NCI-H1048 (cell line): ENCODE data around the gene PRCC.
"Not testable (repeated sequence)": the region's sequence is repeated elsewhere in the genome, so short reads cannot be mapped to it uniquely, and the experiment has no call there.

Experiments
- DNase-seq: peaks from one replicate; lab custom pipeline; 2025; lab: John Stamatoyannopoulos, UW

PRCC gene

DNA sequence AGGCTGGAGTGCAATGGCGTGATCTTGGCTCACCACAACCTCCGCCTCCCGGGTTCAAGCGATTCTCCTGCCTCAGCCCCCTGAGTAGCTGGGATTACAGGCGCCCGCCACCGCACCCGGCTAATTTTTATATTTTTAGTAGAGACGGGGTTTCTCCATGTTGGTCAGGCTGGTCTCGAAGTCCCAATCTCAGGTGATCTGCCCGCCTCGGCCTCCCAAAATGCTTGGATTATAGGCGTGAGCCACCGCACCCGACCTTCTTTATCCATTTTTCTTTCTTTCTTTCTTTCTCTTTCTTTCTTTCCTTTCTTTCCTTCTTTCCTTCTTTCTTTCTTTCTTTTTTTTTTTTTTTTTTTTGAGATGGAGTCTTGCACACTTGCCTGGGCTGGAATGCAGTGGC is 2.2 kb upstream of the PRCC start:
- DNase-seq, result not testable (repeated sequence)

- no peak for DNase-seq
Observed at GRCh38 chr1:156765666-156766065, 1.7 kb upstream of the PRCC start.

DNA sequence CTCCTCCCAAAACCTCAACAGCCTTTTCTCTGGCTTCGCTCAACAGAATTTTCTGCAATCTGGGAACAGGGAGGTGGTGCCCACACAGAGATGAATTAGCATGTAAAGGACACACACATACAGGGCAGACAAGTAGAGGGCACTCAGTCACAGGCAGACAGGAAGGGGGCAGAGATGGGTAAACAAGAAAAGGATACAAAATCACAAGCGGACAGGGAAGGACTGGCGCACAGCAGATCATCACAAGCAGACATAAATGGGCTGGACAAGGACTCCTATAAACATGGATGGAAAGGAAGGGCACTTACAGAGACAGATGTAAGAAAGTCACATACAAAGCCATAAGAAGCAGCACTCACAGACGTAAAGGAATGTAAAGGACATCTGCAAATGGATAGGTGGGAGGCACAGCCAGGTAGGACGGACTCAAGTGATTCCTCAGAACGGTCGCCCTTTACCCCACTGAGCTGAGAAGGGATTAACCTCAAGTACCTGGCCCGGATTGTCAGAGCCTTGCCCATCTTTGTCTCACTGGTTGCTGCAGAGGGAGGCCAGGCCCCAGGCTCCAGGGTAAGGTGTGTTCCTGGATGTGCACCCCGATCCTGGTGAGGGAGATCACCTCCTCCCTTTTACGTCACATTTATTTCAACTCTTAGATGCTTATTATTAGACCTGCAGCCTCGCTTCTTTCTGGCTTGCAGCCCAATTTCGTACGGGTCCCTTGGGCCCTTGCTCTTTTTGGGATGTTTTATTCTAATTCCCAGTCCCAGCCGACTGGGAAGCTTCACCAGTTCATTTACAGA is 836 bp upstream of the PRCC start:
- no peak for DNase-seq

- DNase-seq, result no peak
Observed at GRCh38 chr1:156767879-156768604, 707 bp downstream of the PRCC start.

DNA sequence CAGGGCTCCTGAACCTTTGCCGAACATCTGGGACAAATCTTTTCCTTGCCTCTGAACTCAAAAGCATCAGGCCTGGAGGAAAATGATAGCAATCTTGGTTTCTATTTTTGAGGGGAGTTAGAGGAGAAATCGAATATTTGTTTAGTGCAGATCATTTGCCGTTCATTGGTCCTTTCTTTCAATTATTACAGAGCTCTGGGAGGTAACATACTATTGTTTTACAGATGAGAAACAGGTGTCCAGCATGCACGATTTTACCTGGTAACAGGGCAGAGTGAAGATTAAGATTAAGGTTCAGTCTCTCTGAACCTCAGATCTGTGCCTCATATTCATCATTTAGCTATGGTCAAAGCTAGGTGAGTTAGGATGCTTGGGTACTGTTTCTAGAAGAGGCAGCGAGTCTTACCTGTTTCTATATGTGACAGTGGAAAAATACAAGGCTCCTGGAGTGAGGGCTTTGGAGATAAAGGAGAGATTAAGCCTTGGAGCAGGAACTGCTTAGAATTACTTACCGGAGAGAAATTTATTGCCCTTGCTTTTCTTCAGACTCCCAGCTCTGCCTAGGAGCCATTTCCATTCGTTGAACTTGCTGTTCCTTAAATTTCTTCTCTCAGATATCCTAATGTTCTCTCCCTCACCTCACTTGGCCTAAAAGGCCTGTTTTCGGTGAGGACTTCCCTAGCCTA is 1.4 kb downstream of the PRCC start:
- DNase-seq, result no peak

DNA sequence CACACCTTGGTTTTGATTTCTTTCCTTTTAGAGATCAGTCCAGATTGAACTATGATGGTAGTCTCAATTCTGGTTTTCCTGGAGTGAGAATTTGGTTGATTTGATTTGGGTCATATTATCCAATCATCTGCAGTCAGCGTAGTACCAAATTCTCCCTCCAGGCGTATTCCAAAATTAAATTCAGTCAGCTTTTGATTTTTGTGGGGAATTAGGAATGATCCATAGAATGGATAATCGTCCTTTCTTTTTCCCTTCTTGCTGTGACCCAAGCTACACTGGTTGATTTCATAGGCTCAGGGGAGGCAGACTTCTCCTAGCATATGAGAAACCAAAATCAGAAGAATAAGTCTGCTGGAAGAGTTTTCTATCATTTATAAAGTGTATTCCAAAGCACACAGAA is 4.9 kb downstream of the PRCC start:
- no peak for DNase-seq

DNA sequence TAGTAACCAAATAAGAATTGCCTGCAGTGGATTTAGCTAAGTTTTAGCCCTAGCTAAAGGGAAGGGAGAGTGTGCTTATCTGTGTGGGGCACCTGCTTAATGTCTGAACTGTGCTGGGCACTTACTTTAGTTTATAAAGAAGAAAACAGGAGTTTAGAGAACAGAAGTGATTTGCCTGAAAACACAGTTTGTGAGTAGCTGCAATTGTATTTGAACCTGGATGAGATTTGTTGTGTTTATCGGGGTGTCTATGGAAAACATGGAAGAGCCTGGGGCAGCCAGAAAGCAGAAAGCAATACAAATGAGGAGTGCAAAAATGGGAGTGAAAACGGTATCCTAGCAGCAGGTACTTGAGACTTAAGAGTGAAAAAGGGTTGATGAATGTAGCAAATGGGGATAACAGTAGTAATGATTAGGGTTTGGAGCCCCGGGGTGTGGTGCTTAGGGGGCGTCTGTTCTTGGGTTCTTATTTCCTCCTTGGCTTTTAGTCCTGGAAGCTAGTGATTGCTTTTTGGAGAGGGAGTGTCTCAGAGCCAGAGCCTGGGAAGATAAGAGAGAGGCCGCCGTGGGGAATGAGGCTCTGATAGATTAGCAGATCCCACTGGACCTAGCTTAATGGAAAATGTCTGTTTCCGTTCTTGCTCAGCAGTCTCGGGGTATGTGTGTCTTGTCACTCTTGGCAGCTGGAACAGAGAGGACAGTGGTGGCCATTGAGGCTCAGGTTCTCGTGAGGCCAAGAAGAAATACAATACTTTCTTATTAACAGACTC is 5.6 kb downstream of the PRCC start:
- DNase-seq, result no peak

DNA sequence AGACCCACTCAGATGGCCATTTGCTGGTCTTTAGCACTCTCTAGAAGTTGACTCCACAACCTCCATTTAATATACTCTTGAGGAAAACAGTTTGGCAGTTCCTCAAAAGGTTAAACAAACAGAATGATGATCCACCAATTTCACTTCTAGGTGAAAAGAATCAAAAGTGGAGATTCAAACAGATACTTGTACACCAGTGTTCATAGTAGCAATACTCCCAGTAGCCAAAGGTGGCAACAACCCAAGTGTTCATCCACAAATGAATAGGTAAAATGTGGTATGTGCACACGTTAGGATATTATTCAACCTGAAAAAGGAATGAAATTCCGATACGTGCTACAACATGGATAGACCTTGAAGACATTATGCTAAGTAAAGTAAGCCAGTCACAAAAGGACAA is 6.3 kb downstream of the PRCC start:
- DNase-seq, result no peak

DNA sequence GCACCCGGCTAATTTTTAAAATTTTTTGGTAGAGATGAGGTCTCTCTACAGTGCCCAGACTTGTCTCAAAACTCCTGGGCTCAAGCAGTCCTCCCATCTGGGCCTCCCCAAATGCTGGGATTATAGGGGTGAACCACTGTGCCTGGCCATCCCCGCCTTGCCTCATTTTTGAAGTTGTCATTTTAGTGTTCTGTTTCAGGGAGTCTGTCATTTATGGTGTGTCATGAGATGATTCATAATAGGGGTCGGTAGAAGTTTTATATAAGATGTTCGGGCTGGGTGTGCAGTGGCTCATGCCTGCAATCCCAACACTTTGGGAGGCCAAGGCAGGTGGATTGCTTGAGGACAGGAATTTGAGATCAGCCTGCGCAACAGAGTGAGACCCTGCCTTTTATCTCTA is 8.5 kb downstream of the PRCC start:
- DNase-seq, result no peak

DNA sequence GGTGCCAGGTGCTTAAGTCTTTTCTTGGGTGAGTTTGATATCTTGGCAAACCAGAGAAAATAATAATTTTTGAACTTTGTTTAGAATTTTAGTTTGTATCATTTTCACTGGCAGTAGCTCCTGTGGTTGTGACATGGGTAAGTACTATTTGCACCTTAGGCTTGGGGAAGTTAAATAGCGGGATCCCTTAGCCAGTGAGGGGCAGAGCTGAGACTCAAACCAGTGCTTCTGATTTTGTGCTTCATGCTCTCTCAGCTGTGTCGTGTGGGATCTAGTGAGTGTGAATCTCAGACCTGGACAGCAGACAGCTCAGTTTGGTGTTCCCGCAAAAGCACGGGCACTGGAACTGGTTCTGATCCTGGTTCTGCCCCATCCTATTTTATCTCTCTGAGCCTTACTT is 9.6 kb downstream of the PRCC start:
- no peak for DNase-seq

- DNase-seq, result no peak
Observed at GRCh38 chr1:156777573-156777972, 10.2 kb downstream of the PRCC start.

- no peak for DNase-seq
Observed at GRCh38 chr1:156781585-156782186, 14.4 kb downstream of the PRCC start.

- DNase-seq, result no peak
Observed at GRCh38 chr1:156785458-156785857, 18.1 kb downstream of the PRCC start.

- DNase-seq, result no peak
Observed at GRCh38 chr1:156786640-156787039, 19.3 kb downstream of the PRCC start.

DNA sequence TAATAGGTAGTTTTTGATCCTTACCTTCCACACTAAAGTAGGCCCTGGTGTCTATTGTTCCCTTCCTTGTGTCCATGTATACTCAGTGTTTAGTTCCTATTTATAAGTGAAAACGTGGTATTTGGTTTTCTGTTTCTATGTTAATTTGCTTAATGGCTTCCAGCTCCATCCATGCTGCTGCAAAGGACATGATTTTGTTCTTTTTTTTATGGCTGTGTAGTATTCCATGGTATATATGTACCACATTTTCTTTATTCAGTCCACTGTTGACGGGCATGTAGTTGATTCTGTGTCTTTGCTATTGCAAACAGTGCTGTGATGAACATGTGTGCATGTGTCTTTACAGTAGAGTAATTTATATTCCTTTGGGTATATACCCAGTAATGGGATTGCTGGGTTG is 20.8 kb downstream of the PRCC start:
- no peak for DNase-seq

DNA sequence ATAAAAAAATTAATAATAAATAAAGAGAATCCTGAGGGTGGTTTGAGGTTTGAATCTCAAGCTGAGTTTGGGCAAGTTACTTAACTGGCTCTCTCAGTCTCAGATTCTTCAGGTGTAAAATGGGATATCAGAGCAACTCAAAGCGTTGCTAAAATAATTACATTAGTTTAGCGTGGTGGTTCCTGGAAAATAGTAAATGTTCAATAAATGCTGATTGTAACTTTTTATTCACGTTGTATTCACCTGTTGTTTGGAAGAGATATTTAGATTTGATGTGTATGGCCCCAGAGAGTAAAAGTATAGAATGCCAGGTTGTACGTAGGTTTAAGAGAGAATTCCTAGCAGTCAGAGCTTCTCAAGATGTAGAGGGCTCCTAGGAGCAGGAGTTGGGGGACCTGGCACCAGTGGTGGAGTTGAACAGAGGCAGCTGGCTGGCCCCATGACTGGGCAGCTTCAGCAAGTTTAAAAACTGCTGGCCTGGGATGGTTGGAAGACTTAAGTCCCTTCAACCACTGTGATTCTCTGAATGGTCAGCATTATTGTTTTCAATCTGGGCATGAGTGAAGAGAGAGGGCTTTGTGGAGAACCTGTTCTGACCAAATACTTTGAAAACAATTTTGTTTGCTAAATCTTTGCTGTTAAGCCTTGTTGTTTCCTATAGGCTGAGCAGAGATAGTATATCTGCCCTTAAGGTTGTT is 22.4 kb downstream of the PRCC start:
- DNase-seq, result no peak

- DNase-seq, result no peak
Observed at GRCh38 chr1:156794506-156795373, 27.4 kb downstream of the PRCC start.

DNA sequence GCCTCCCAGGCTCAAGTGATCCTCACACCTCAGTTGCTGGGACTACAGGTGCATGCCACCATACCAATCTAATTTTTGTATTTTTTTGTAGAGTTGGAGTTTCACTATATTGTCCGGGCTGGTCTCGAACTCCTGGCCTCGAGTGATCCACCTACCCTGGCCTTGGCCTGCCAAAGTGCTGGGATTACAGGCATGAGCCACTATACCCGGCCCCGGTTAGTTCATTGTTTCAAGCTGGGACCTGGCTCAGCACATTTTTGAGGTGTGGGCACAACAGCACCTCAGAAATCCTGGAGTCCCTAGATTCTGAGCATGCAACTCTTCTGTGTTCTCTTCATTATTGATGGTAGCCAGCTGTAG is 28.0 kb downstream of the PRCC start:
- no peak for DNase-seq

DNA sequence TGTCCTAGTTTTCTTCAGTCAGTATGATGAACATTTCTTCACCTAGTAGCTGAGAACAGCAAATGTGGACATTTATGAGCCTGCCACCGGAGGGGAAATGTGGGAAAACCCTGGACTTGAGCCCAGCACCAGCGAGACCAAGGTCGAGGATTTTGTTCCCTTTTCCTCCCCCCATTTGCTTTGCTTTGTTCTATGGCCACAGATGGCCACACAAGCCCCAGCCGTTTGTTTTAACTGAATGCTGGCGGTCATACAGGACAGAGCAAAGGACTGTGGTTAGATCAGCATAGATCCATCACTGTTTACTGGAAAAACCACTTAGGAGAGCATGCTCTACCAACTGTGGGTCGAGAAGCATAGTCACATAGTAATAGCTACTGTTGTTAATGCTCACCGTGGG is 28.5 kb downstream of the PRCC start:
- no peak for DNase-seq

DNA sequence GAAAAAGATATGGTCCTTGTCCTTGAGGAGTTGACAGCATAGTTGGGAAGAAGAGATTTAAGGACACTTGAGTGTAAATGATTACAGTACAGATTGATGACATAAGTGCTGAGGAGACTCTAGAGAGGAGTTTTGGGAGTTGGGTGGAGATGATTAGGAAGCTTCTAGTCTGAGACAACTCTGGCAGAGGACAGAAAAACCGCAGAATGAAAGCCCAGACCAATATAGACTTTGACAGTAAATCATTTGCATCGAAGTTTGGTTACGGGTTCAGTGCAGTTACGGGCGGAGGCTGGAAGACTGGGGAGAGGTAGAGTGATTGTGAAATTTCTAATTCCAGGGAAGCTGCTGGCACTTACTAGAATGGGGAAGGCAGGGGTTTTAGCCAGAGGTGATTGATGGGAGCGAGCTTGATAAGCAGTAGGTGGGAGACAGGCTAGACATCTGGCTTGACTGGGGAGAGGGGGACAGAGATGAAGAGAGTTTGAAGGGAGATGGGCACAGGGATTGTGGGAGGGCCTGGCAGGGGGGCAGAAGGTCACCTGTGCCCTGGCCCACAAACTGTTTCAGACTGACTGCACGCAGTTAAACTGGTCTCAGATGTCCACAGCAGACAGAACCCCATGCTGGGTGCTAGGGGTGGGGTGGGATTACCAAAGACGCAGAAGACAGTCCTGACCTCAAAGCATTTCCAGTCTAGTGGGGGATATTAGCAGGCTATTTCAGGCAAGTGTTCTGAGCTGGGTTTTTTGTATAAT is 29.2 kb downstream of the PRCC start:
- DNase-seq, result no peak
